T-helper 1 cell treated with Interleukin-12 subunit alpha and Interleukin-12 subunit beta and Interleukin-4 antibody, amounts not matched to agents 30 ng/mL and 1 ng/mL, for 36 hours (primary cell): ENCODE results near the gene CALD1. TPM values are rescaled to one million over a fixed set of nuclear protein-coding genes. Genes with fewer than 3 reads are reported as not detected.

ENCODE experiments used
- intact Hi-C: fragments of 100-400 bp; cut with micrococcal nuclease; formaldehyde crosslinking; loops from one replicate; pipeline ENCODE4 v1.15.1; 2024
- total RNA-seq: library from RNA; stranded (reverse); gene quantifications from 2 replicates; pipeline ENCODE4 v1.2.3, GENCODE V29; 2022

Gene CALD1
- total RNA-seq, 1 donor from 2014 or later = 1.3 TPM

GRCh38 chr7:134856691-134857090, 77.3 kb downstream of the CALD1 start:
- intact Hi-C loops = no loop called here

DNA sequence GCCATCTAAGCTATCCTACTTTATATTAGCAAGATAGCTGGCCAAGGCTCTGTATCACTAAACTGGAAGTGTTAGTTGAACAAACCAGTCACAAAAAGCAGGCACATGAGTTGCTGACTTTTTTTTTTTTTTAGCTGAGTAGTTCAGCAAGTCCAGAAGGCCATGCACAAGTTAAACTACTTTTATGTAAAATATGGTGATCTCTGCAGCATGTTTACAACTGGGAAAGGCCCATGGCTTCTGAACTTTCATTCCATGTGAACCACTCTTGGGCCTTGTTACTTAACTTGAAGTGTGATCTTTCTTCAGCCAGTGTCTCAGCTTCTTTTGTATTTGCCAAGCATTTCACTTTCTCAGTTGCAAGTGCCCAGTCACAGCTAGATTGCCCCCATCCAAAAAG, 78.5 kb downstream of the CALD1 start:
- intact Hi-C loops = no loop called here

GRCh38 chr7:134859783-134860182, 80.3 kb downstream of the CALD1 start:
- intact Hi-C loops = no loop called here

DNA sequence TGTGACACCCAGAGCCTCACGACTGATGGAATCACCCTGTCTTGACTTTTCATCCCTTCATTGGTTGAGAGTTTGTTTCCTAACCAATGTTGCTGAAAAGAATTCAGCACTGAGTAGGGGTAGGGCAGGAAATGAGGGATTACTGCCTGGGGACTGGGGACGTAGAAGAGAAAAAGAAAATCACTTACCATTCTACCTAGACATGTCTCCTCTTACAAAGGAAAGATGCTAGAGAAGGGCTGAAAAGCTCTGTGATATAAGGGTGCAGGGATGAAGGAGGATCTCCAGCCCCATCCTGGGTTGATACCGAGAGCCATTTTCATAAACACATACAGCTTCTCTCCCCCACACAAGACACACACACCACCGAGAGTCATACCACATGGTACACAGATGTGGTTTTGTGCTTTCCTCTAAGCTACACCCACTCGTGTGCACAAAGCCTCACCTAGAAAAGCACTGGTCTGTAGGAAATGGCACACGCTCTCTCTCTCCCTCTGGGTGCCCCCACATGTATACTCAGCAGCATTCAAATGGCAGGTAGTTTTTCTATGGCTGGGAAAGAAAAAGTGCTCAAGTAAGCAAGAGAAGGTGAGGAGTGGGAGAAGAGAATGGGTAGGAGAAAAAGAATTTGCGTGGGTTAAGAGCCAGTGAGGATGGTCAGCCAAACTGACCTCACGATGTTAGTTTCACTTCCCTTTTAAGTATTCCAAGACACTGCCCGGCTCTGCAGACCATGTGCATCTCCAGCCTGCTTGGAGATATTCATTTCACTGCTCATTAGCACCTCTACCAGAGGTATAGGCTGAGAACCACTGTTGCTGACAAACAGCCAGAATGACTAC, 85.8 kb downstream of the CALD1 start:
- intact Hi-C loops = loop anchor here (1.0 to 5.0 kb wide), 4 partner anchors 77 to 283 kb away; partner anchors contain the start of genes BPGM and TMEM140

DNA sequence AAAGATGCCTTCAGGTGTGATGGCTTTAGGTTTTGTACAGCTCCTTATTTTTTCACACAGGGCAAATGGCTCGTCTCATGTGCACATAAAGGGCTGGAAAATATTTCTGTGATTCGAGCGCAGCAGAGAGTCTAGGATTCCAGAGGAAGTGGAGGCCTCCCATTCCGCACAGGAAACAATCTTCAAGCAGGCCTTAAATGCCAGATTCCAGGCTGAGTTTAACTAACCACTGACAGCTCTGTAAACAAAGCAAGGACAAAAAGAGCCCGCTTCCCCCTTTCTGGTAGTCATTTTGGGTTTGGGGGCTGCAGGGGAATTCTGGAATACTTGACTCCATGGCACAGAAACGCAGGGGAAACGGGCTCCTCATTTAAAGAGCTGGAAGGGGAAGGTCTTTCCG, 87.2 kb downstream of the CALD1 start:
- intact Hi-C loops = loop anchor here (5.0 kb wide), 1 partner anchor 76 kb away; no protein-coding TSS in a partner anchor

DNA sequence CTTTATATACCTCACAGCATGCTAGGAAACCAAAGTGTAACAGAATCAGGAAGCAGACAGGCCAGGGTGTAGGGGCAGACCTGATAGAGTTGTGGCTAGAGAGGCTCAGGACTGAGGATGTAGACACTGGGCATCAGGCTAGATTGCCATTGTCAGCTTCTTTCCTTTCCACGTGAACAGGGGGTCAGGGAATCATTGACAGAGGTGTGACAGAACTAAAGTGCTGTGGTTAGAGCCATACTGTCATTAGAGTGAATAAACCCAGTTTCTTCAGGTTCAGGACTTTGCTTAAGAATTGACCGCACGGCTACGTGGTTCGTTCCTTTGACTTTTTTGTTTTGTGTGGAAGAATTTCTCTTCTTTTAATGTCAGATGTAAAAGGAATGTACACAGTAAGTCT, 90.7 kb downstream of the CALD1 start:
- intact Hi-C loops = no loop called here

- intact Hi-C loops = no loop called here
Observed at GRCh38 chr7:134870781-134871180, 91.3 kb downstream of the CALD1 start.

- intact Hi-C loops = no loop called here
Observed at GRCh38 chr7:134873253-134873652, 93.8 kb downstream of the CALD1 start.

DNA sequence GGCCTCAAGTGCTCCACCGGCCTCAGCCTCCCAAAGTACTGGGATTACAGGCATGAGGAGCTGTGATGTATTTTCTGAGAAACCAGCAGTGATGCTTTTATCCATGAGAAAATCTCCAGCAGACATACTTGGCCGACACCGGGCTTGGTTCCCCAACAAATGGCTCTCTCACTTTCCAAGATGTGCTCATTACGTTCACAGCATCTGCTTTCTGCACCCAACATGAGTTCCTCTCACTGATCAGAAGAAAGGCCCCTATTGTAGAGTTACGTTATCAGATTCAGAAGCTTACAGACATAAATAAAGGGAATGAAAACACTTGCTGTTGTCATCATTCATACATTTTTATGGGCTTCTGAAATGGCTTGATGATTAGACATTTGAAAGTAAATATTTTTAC, 95.0 kb downstream of the CALD1 start:
- intact Hi-C loops = no loop called here

DNA sequence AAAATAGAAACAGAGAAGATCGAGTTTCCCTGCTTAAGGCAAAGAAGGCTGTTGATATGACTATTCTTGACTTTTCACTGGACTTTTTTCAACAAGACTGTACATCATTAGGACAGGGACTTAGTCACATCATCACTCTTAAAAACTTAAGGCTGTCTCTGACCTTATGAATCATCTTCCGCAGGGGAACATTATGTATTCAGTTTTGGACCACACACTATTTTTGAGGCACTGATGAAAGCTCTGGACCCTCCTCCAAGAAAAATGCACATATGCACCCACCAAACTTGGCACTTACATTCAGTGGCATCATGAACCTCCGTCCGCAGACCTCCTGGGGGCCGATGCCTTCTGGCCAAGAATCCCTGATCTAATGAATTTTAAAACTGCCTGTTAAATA, 96.4 kb downstream of the CALD1 start:
- intact Hi-C loops = no loop called here

- intact Hi-C loops = no loop called here
Observed at GRCh38 chr7:134878746-134879357, 99.4 kb downstream of the CALD1 start.

- intact Hi-C loops = no loop called here
Observed at GRCh38 chr7:134879815-134880475, 100.5 kb downstream of the CALD1 start.

- intact Hi-C loops = no loop called here
Observed at GRCh38 chr7:134882481-134882880, 103.0 kb downstream of the CALD1 start.

- intact Hi-C loops = no loop called here
Observed at GRCh38 chr7:134885967-134886352, 106.5 kb downstream of the CALD1 start.

DNA sequence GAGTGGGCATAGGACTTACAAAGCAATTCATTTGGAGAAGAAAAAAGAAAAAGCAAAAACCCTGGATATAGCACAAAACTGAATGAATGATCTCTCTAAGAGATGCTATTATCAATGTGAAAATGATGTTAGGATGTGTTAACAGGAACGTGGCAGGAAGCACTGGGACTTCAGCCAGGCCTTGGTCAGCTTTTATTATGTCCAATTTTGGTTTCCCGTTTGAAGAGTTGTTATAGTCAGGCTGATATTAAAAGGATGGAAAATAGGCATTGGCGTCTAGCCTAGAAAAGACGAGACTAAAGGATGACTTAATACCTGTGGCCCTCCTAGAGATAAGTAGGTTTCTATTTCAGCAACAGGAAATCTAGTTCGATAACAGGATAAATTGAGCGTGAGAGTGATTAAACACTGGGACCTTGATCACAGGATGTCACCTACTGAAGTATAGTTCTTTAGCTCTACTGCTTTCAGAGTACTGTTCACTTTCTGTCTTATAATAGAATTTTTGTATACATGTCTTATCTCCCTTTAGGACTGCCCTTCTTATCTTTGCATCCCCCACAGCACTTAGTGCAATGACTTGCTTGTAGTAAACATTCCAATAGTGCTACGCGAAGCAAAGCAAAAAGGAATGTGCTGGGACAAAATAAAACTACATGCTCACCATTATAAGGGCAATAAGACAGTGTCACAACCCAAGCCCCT, 107.1 kb downstream of the CALD1 start:
- intact Hi-C loops = no loop called here

- intact Hi-C loops = no loop called here
Observed at GRCh38 chr7:134887523-134887922, 108.1 kb downstream of the CALD1 start.

GRCh38 chr7:134888141-134888740, 108.8 kb downstream of the CALD1 start:
- intact Hi-C loops = no loop called here

- intact Hi-C loops = no loop called here
Observed at GRCh38 chr7:134890246-134891240, 111.1 kb downstream of the CALD1 start.

- intact Hi-C loops = no loop called here
Observed at GRCh38 chr7:134891262-134891695, 111.8 kb downstream of the CALD1 start.
